Effector memory CD4-positive, alpha-beta T cell (primary cell): ENCODE data around the gene ADGRA1.
"Not testable (repeated sequence)": the region's sequence is repeated elsewhere in the genome, so short reads cannot be mapped to it uniquely, and the experiment has no call there.

Source experiments
- DNase-seq, 3 donors: peaks; one replicate each; pipeline ENCODE4 v3.0.0-alpha.2; 2020
- H3K27ac ChIP-seq: 2 replicates; pipeline ENCODE4 v1.7.0; 2013; ENCODE audit warnings: mild to moderate bottlenecking, low read length, moderate library complexity; ENCODE audit not compliant: insufficient read depth, poor library complexity, severe bottlenecking
- H3K27me3 ChIP-seq: replicated peaks from 2 replicates; pipeline ENCODE4 v1.7.0; 2013; ENCODE audit warnings: mild to moderate bottlenecking, low read length; ENCODE audit not compliant: insufficient read depth, control insufficient read depth, poor library complexity, severe bottlenecking
- H3K36me3 ChIP-seq: 2 replicates; pipeline ENCODE4 v1.7.0; 2013; ENCODE audit warnings: mild to moderate bottlenecking, low read length, moderate library complexity; ENCODE audit not compliant: control insufficient read depth, insufficient read depth
- H3K4me1 ChIP-seq: 2 replicates; pipeline ENCODE4 v1.7.0; 2013; ENCODE audit warnings: low read length, mild to moderate bottlenecking; ENCODE audit not compliant: control insufficient read depth, insufficient read depth, poor library complexity, severe bottlenecking
- H3K4me3 ChIP-seq: 2 replicates; pipeline ENCODE4 v1.7.0; 2013; ENCODE audit warnings: low read length, low read depth, mild to moderate bottlenecking; ENCODE audit not compliant: insufficient read depth, poor library complexity, severe bottlenecking
- H3K9me3 ChIP-seq: 2 replicates; pipeline ENCODE4 v1.7.0; 2013; ENCODE audit warnings: mild to moderate bottlenecking, low read length, moderate library complexity; ENCODE audit not compliant: control insufficient read depth

ADGRA1 gene

DNA sequence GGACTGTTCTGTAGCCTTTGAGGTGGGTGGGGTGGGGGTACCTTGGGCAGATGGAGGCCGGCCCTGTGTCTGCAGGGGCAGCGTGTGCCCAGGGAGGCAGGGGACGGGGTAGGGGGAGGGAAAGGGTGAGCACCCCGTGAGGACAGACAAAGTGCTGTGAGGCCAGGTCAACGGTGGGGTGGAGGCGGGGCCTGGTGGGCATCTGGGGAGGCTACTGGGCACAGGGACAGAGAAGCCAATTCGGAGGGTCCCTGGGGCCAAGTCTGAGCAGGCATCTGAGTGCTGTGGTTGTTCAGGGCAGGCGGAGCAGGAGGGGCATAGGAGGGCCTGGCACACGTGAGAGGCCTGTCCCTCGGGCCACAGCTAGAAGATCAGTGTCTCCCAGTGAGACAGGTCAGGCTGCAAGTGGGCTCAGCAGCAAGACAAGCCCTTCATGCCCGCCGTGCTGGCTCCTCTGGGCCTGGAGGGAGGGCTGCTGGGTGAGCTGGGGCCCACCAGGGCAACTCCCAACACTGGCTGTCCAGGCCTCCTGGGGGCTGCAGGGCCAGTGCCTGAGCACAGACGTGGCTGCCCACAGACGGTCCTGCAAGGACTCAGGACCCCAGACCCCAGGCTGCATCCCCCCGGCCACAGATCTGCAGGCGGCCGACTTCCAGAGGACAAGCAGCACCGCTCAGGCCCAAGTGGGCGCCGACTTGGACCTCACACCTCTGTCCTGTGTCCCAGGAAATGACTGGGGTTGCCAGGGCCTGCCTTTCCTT is 45.9 kb downstream of the ADGRA1 start:
- H3K27ac ChIP-seq, result no peak overlapping the region

GRCh38 chr10:133134411-133135115 is 46.8 kb downstream of the ADGRA1 start:
- DNase-seq, result no peak
- H3K27me3 ChIP-seq, result no peaks in the 10 kb centered on the region
- H3K9me3 ChIP-seq, result no peaks in the 10 kb centered on the region
- no peak overlapping the region for H3K4me3 ChIP-seq
- H3K4me1 ChIP-seq, result no peaks in the 10 kb centered on the region
- H3K36me3 ChIP-seq, result no peaks in the 10 kb centered on the region
- H3K27ac ChIP-seq, result no peak overlapping the region

More for the DNA sequence above, 45.9 kb downstream of the ADGRA1 start:
- H3K4me1 ChIP-seq, result no peaks in the 10 kb centered on the region
- no peaks in the 10 kb centered on the region for H3K36me3 ChIP-seq
- H3K9me3 ChIP-seq, result no peaks in the 10 kb centered on the region
- no peaks in the 10 kb centered on the region for H3K27me3 ChIP-seq
- DNase-seq, result no peak
- no peak overlapping the region for H3K4me3 ChIP-seq

DNA sequence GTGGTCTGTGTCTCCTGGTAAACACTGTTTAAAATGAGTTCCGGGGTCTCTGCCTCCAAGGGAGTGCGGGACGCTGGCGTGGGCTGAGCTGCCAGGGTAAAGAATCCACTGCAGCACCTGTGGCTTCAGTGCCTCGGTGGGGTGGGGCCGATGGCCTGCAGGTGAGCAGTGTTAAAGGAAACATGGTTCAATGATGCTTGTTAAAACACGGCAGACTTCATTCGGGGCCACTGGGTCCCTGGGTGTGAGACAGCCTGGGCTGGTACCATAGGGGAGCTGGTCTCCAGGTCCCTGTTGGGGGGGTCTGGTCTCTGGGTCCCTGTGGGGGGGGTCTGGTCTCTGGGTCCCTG is 47.4 kb downstream of the ADGRA1 start:
- no peak for DNase-seq
- Histone ChIP-seq H3K4me1 (no peaks in the 10 kb centered on the region), H3K4me3 (no peak overlapping the region), H3K27me3 (no peaks in the 10 kb centered on the region), H3K36me3 (no peaks in the 10 kb centered on the region), H3K27ac (no peak overlapping the region), H3K9me3 (no peaks in the 10 kb centered on the region)

DNA sequence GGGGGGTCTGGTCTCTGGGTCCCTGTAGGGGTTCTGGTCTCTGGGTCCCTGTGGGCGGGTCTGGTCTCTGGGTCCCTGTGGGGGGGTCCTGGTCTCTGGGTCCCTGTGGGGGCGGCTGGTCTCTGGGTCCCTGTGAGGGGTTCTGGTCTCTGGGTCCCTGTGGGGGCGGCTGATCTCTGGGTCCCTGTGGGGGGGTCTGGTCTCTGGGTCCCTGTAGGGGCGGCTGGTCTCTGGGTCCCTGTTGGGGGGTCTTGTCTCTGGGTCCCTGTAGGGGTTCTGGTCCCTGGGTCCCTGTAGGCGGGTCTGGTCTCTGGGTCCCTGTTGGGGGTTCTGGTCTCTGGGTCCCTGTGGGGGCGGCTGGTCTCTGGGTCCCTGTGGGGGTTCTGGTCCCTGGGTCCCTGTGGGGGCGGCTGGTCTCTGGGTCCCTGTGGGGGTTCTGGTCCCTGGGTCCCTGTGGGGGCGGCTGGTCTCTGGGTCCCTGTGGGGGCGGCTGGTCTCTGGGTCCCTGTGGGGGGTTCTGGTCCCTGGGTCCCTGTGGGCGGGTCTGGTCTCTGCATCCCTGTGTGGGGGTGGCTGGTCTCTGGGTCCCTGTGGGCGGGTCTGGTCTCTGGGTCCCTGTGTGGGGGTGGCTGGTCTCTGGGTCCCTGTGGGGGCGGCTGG is 49.9 kb downstream of the ADGRA1 start:
- H3K9me3 ChIP-seq, H3K27me3 ChIP-seq, H3K4me3 ChIP-seq, H3K36me3 ChIP-seq, H3K4me1 ChIP-seq, DNase-seq, H3K27ac ChIP-seq: not testable (repeated sequence)

GRCh38 chr10:133139551-133140065 is 51.9 kb downstream of the ADGRA1 start:
- Histone ChIP-seq H3K27me3 (no peaks in the 10 kb centered on the region), H3K36me3 (no peaks in the 10 kb centered on the region), H3K4me3 (no peak overlapping the region), H3K9me3 (no peaks in the 10 kb centered on the region), H3K27ac (no peak overlapping the region), H3K4me1 (no peaks in the 10 kb centered on the region)
- DNase-seq, result no peak

GRCh38 chr10:133140417-133141143 is 52.9 kb downstream of the ADGRA1 start:
- DNase-seq, result no peak
- H3K4me3 ChIP-seq, result no peak overlapping the region
- H3K4me1 ChIP-seq, result no peaks in the 10 kb centered on the region
- no peaks in the 10 kb centered on the region for H3K27me3 ChIP-seq
- no peaks in the 10 kb centered on the region for H3K36me3 ChIP-seq
- no peaks in the 10 kb centered on the region for H3K9me3 ChIP-seq
- H3K27ac ChIP-seq, result no peak overlapping the region

DNA sequence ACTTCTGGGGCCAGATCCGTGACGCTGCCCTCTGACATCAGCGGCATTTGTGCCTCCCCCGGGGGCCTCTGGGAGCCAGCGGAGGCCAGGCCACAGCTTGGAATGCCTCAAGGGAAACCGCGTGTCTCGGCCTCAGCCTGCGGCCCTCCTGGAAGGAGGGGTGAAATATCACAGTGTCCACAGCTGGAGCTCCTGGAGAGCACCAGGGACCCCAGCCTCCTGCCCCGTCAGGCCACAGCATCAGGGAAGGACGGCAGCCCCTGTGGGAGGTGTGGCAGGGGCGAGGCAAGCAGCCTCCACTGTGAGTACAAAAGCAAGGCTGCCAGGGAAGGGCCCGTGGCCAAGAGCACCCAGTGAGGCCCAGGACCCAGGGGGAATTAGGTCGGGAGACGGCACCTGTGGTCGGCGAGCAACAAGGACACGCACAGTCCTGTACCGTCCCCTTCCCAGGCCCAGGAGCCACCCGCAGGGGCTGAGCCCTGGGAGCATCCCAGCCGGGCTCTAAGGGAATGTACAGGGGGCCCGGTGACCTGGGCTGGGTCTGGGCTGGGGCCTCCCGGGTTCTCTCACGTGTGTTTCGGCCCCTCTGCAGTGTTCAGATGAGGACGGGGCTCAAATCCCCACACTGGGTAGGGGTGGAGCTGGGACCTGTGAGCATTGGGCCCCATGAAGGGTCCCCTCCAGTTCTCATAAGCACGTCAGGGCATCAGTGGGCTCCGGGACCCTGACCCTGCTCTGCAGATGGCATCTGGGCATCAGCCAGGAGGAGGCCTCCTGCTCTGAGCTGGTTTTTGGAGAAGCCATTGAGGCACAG is 53.6 kb downstream of the ADGRA1 start:
- Histone ChIP-seq H3K27me3 (no peaks in the 10 kb centered on the region), H3K4me1 (no peaks in the 10 kb centered on the region), H3K36me3 (no peaks in the 10 kb centered on the region), H3K4me3 (no peak overlapping the region), H3K9me3 (no peaks in the 10 kb centered on the region), H3K27ac (no peak overlapping the region)
- no peak for DNase-seq

- no peak overlapping the region for H3K4me3 ChIP-seq
- DNase-seq, result no peak
- no peak overlapping the region for H3K27ac ChIP-seq
- no peaks in the 10 kb centered on the region for H3K27me3 ChIP-seq
- no peaks in the 10 kb centered on the region for H3K9me3 ChIP-seq
- H3K4me1 ChIP-seq, result no peaks in the 10 kb centered on the region
- H3K36me3 ChIP-seq, result no peaks in the 10 kb centered on the region
Observed at GRCh38 chr10:133141958-133142340, 54.2 kb downstream of the ADGRA1 start.

DNA sequence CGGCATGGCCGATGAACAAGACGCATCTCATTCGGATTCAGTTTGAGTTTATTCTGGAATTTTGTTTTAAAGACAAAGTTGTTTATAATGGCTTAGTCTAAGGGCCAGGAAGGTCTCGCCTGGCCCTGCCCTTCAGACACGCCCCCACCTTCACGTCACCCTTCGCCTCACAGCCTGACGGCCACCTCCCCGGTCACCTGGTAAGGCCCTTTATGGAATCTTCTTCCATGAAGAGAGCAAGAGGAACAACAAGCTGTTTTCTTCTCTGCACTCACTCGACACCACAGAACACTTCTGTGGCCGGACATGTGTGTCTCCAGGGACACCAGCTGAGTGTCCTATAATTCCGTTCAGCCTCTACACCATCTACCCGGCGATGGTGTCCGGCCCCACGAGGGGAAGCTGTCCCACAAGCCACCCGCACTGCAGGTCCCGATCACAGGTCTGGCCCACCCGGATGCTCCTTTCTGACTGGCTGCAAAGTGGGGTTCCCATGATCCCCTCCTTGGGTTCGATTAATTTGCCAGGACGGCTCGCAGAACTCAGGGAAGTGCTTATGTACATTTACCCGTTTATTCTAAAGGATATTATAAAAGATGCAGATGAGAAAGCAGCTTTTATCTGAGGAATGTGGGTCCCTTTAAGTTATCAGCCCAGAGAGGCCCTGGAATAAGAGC is 54.9 kb downstream of the ADGRA1 start:
- Histone ChIP-seq H3K9me3 (no peaks in the 10 kb centered on the region), H3K4me1 (no peaks in the 10 kb centered on the region), H3K36me3 (no peaks in the 10 kb centered on the region), H3K27me3 (no peaks in the 10 kb centered on the region), H3K27ac (no peak overlapping the region), H3K4me3 (no peak overlapping the region)
- no peak for DNase-seq
